HG02623 (cell line): ENCODE measurements around the gene MYH7B.

Experiments
- ATAC-seq: cut with Tn5 transposase; IDR thresholded peaks from one replicate; pipeline ENCODE4 v1.9.1; 2021; ENCODE audit warnings: moderate library complexity; ENCODE audit not compliant: unreplicated experiment

The MYH7B gene

DNA sequence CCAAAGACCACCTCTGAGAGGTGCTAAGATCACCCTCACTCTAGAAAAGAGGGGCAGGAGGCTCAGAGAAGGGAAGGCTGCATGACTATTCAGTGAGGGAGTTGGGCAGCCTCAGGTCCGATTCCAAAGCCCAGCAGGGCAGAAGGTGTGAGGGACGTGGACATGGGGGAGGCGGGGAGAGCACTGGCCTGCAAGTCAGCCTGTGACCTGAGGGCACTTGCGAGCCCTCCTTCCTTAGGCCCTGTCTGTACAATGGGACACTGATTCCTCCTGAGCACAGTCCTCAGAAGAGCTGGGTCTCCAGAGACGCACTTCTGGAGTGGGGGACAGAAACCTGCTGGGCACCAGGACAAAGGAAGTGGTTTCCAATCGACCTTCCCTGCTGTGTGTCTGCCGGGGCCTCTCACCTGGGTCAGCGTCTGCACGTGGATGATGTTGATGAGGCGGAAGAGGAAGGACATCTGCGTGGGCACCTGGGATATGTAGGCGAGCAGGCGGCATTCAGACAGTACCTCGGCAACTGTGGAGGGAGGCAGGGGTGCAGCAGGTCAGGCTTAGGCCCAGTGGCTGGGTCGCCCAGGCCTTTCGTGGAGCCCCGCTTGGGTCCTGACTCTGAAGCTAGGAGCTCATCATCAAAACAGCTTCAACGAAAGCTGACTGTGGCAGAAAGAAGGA is 48.5 kb downstream of the MYH7B start:
- ATAC-seq, result no peak

- ATAC-seq, result no peak
These were observed 49.2 kb downstream of the MYH7B start for GRCh38 chr20:35004749-35005462.
